Transverse colon (tissue), 4 donors: ENCODE data around the gene ATP11A. TPM values are rescaled to one million over a fixed set of nuclear protein-coding genes. Genes with fewer than 3 reads are reported as not detected.

Source experiments
- DNase-seq: peaks from one replicate; pipeline ENCODE4 v3.0.0-alpha.2; 2019
- H3K27ac ChIP-seq, 4 donors: fragments of 200-600 bp; sonication (generic); 2 replicates each; pipeline ENCODE4 v1.5.1; 2016 to 2018; ENCODE audit warnings: inconsistent platforms in 4 of 4
- H3K27me3 ChIP-seq: fragments of 200-600 bp; sonication (generic); 2 replicates; pipeline ENCODE4 v1.5.1; 2017; ENCODE audit warnings: inconsistent platforms
- H3K36me3 ChIP-seq, 4 donors: fragments of 200-600 bp; sonication (generic); 2 replicates each; pipeline ENCODE4 v1.5.1; 2017 to 2019; ENCODE audit warnings: inconsistent platforms in 4 of 4
- H3K4me1 ChIP-seq, 4 donors: fragments of 200-600 bp; sonication (generic); 2 replicates each; pipeline ENCODE4 v1.5.1; 2017 to 2020; ENCODE audit warnings: inconsistent platforms in 4 of 4
- H3K4me3 ChIP-seq, 4 donors: fragments of 200-600 bp; sonication (generic); 1 replicate in 1 of 4; 2 replicates in 3 of 4; pipeline versions ENCODE4 v1.5.1 to v1.6.1; 2017 to 2019; ENCODE audit warnings: inconsistent platforms in 4 of 4
- H3K9me3 ChIP-seq, 2 donors: fragments of 200-600 bp; sonication (generic); 2 replicates each; pipeline ENCODE4 v1.5.1; 2017 to 2019; ENCODE audit warnings: inconsistent platforms in 2 of 2
- EP300 ChIP-seq: sonication (generic); formaldehyde crosslinking; IDR thresholded peaks from one replicate; pipeline ENCODE4 v1.6.1; 2017; ENCODE audit warnings: antibody characterized with exemption, low read depth
- POLR2A ChIP-seq: fragments of 450-650 bp; IDR thresholded peaks from one replicate; pipeline ENCODE4 v1.6.1; 2016; ENCODE audit warnings: antibody characterized with exemption, mild to moderate bottlenecking, moderate library complexity
- POLR2AphosphoS5 ChIP-seq, 3 donors: sonication (generic); formaldehyde crosslinking; IDR thresholded peaks; one replicate each; pipeline ENCODE4 v1.6.1; 2016; ENCODE audit warnings: antibody characterized with exemption in 3 of 3
- WGBS, 2 donors: methylation state at CpG; one replicate each; pipeline ENCODE4 v1.1.5; 2018; ENCODE audit warnings: low coverage in 1 of 2; 5-methylcytosine and 5-hydroxymethylcytosine counted together
- in situ Hi-C, 4 donors: fragments of 200-750 bp; cut with MboI; loops; one replicate each; pipeline versions ENCODE4 v1.15.0 to v1.15.1; 2017; ENCODE audit warnings: low sequenced_read_pairs in 3 of 4, low pct_ligation_motif_present in 1 of 4, low pct_unique_long_range_greater_than_20kb in 1 of 4
- intact Hi-C: fragments of 100-400 bp; cut with DNase I; formaldehyde crosslinking; loops from one replicate; pipeline ENCODE4 v1.15.1; 2023; ENCODE audit warnings: low total_unique reads
- total RNA-seq, 4 donors: library from RNA; depleted of rRNA; stranded (reverse); fragments of >200 nt; gene quantifications; one replicate each; pipeline ENCODE4 v1.1.0, GENCODE V29; 2016
- TF ChIP-seq, protein P1 (sequence below), 5 experiments: fragments of 200-600 bp in 3 of 5; fragments of 450-650 bp in 2 of 5; sonication (generic) in 3 of 5; IDR thresholded peaks; 1 replicate in 2 of 5; 2 replicates in 3 of 5; pipeline ENCODE4 v1.5.1; 2016 to 2017; ENCODE audit warnings: antibody characterized with exemption in 5 of 5, inconsistent platforms in 3 of 5, mild to moderate bottlenecking in 2 of 5, moderate library complexity in 1 of 5

ATP11A gene
- total RNA-seq, 4 donors from 2014 or later: 10.2 to 17.5 (median 13.3) TPM

DNA sequence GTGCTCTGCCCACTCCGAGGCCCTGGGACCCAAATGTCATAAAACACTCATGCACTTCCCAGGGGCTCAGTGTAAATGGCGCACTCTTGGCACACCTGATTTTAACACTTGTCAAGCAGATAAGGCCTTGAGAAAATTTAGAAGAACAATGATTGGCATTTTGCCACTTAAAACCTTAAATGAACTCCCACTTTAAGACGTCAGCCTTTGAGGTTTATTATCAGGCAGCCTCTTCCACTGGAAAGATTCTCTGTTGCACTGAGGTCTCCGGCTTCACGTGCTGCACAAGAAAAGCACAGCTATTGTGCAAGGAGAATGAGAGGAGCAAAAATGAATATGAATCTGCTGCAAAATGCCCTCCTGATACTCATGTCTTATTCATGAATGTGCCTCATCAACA, 38.5 kb upstream of the ATP11A start:
- Histone ChIP-seq H3K4me1 (peaks cover 0 to 13% (median 4%) of the 10 kb centered on the region in 4 donors), H3K36me3 (no peaks in the 10 kb centered on the region), H3K27me3 (no peaks in the 10 kb centered on the region), H3K27ac (no peak overlapping the region), H3K9me3 (no peaks in the 10 kb centered on the region), H3K4me3 (no peak overlapping the region)
- no peak for DNase-seq
- intact Hi-C loops: no loop called here
- 54 to 65% methylated on average over 2 to 5 of the region's 5 CpGs for WGBS, 2 donors
- TF ChIP-seq, protein P1, sequence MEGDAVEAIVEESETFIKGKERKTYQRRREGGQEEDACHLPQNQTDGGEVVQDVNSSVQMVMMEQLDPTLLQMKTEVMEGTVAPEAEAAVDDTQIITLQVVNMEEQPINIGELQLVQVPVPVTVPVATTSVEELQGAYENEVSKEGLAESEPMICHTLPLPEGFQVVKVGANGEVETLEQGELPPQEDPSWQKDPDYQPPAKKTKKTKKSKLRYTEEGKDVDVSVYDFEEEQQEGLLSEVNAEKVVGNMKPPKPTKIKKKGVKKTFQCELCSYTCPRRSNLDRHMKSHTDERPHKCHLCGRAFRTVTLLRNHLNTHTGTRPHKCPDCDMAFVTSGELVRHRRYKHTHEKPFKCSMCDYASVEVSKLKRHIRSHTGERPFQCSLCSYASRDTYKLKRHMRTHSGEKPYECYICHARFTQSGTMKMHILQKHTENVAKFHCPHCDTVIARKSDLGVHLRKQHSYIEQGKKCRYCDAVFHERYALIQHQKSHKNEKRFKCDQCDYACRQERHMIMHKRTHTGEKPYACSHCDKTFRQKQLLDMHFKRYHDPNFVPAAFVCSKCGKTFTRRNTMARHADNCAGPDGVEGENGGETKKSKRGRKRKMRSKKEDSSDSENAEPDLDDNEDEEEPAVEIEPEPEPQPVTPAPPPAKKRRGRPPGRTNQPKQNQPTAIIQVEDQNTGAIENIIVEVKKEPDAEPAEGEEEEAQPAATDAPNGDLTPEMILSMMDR (IDR thresholded peaks at IDR 0.05): no peak
- TF ChIP-seq POLR2AphosphoS5 (IDR thresholded peaks at IDR 0.05) (no peak), EP300 (no peak), POLR2A (no peak)
- in situ Hi-C loops: no loop called here

- peaks cover 0 to 13% (median 4%) of the 10 kb centered on the region in 4 donors for H3K4me1 ChIP-seq
- DNase-seq: no peak
- WGBS, 2 donors: 46 to 72% methylated on average over 2 to 7 of the region's 7 CpGs
- no peaks in the 10 kb centered on the region for H3K9me3 ChIP-seq
- H3K4me3 ChIP-seq: no peak overlapping the region
- no peaks in the 10 kb centered on the region for H3K27me3 ChIP-seq
- in situ Hi-C loops (no loop called here), intact Hi-C loops (no loop called here)
- peak overlapping the region in 3 of 4 donors; percentile 9 to 24 (median 14) for H3K27ac ChIP-seq
- TF ChIP-seq POLR2AphosphoS5 (IDR thresholded peaks at IDR 0.05): no peak
- no peak for TF ChIP-seq POLR2A
- TF ChIP-seq, protein P1 (IDR thresholded peaks at IDR 0.05): no peak
- no peak for TF ChIP-seq EP300
- no peaks in the 10 kb centered on the region for H3K36me3 ChIP-seq
These were observed 37.9 kb upstream of the ATP11A start for GRCh38 chr13:112651750-112652511.

- intact Hi-C loops (no loop called here), in situ Hi-C loops (no loop called here)
- Histone ChIP-seq H3K4me1 (peaks cover 0 to 13% (median 4%) of the 10 kb centered on the region in 4 donors), H3K4me3 (no peak overlapping the region), H3K9me3 (no peaks in the 10 kb centered on the region), H3K27me3 (no peaks in the 10 kb centered on the region), H3K36me3 (no peaks in the 10 kb centered on the region), H3K27ac (peak overlapping the region in 3 of 4 donors; percentile 9 to 24 (median 14))
- WGBS, 2 donors: 70 to 84% methylated on average over 4 to 7 of the region's 7 CpGs
- no peak for TF ChIP-seq EP300
- no peak for TF ChIP-seq POLR2AphosphoS5 (IDR thresholded peaks at IDR 0.05)
- no peak for TF ChIP-seq POLR2A
- TF ChIP-seq, protein P1 (IDR thresholded peaks at IDR 0.05): no peak
- no peak for DNase-seq
These were observed 37.2 kb upstream of the ATP11A start for GRCh38 chr13:112652512-112653070.

DNA sequence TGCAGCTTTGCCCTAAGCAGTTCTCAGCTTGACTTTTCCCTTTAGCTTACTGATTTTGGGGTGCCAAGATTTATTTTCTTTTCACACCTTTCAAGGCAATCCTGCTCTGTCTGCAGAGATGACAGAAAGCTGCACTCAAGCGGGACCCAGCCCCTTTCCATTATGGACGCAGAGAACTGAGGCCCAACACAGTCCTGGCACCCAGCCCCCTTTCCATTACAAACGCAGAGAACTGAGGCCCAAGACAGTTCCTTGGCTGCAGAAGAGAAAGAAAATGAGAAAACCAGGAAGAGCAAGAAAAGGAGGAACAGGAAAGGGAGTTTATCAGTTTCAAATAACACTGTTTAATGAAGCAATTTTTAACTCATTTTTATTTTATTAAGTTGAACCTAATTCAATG, 36.8 kb upstream of the ATP11A start:
- H3K4me3 ChIP-seq: no peak overlapping the region
- no peak overlapping the region for H3K27ac ChIP-seq
- no peaks in the 10 kb centered on the region for H3K9me3 ChIP-seq
- in situ Hi-C loops: no loop called here
- no peak for DNase-seq
- no peaks in the 10 kb centered on the region for H3K27me3 ChIP-seq
- H3K36me3 ChIP-seq: no peaks in the 10 kb centered on the region
- TF ChIP-seq POLR2A (no peak), EP300 (no peak), POLR2AphosphoS5 (IDR thresholded peaks at IDR 0.05) (no peak)
- TF ChIP-seq, protein P1 (IDR thresholded peaks at IDR 0.05): no peak
- H3K4me1 ChIP-seq: peaks cover 0 to 13% (median 4%) of the 10 kb centered on the region in 4 donors
- 64 to 68% methylated on average over 3 of the region's 3 CpGs for WGBS, 2 donors
- intact Hi-C loops: no loop called here
